ENCODE data around the gene KIAA1755.

- no peak for TF ChIP-seq EZH2 (IDR thresholded peaks at IDR 0.05)
- TF ChIP-seq CTCF (IDR thresholded peaks at IDR 0.05) = no peak
- no peak for TF ChIP-seq EZH2phosphoT487 (IDR thresholded peaks at IDR 0.05)
These were observed 88.1 kb downstream of the KIAA1755 start for GRCh38 chr20:38172408-38172807.

All from neural progenitor cell (in vitro differentiated cells).